DOHH2 (cell line): ENCODE measurements around the gene XRN2.

ENCODE experiments used
- EZH2phosphoT487 ChIP-seq: fragments of 200-600 bp; sonication (generic); IDR thresholded peaks from 2 replicates; pipeline ENCODE4 v1.6.1; 2017; ENCODE audit warnings: borderline replicate concordance, mild to moderate bottlenecking, antibody characterized with exemption, low read length, moderate library complexity, mixed read lengths
- TF ChIP-seq, protein P1 (sequence below): fragments of 200-600 bp; sonication (generic); IDR thresholded peaks from one replicate; pipeline ENCODE4 v1.5.1; 2014; ENCODE audit warnings: antibody characterized with exemption, mild to moderate bottlenecking, low read depth, low read length; ENCODE audit not compliant: poor library complexity, severe bottlenecking

DNA sequence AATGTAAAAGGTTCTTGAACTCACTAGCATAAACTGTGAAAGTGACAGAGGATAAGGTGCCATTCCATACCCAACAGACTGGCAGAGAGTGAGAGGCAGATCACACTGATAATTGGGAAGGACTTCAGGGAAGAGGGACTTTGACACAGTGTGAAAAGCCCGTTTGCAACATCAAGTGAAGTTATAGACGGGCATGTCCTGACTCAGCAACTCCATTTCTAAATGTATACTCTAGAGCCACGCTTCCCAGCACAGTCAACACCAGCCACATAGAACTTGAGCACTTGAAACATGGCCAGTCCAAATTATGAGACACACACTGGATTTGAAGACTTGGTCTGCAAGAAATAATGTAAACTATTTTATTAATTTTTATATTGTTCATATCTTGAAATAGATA is 45.9 kb upstream of the XRN2 start:
- TF ChIP-seq, protein P1, sequence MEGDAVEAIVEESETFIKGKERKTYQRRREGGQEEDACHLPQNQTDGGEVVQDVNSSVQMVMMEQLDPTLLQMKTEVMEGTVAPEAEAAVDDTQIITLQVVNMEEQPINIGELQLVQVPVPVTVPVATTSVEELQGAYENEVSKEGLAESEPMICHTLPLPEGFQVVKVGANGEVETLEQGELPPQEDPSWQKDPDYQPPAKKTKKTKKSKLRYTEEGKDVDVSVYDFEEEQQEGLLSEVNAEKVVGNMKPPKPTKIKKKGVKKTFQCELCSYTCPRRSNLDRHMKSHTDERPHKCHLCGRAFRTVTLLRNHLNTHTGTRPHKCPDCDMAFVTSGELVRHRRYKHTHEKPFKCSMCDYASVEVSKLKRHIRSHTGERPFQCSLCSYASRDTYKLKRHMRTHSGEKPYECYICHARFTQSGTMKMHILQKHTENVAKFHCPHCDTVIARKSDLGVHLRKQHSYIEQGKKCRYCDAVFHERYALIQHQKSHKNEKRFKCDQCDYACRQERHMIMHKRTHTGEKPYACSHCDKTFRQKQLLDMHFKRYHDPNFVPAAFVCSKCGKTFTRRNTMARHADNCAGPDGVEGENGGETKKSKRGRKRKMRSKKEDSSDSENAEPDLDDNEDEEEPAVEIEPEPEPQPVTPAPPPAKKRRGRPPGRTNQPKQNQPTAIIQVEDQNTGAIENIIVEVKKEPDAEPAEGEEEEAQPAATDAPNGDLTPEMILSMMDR, result no peak
- no peak for TF ChIP-seq EZH2phosphoT487
